B cell (primary cell): ENCODE results near the gene LRRC43. TPM values are rescaled to one million over a fixed set of nuclear protein-coding genes. Genes with fewer than 3 reads are reported as not detected.

Experiments used
- ATAC-seq: fragments of 200-7000 bp; cut with Tn5 transposase; one replicate; pipeline ENCODE4 v1.10.0; 2021; ENCODE audit warnings: low read depth, mild to moderate bottlenecking, moderate number of reproducible peaks, moderate library complexity
- CTCF ChIA-PET: fragments of 350-600 bp; sonication (Branson Sonifier 250); formaldehyde crosslinking; loops from one replicate; lab custom pipeline; 2021; ENCODE audit warnings: antibody characterized with exemption, inconsistent platforms; lab: Charles Lee
- POLR2A ChIA-PET: fragments of 350-600 bp; sonication (Branson Sonifier 250); formaldehyde crosslinking; loops from one replicate; lab custom pipeline; 2021; ENCODE audit warnings: antibody characterized with exemption; lab: Charles Lee
- DNase-seq: peaks from one replicate; pipeline ENCODE4 v3.0.0; 2013
- H2AFZ ChIP-seq: 2 replicates; pipeline ENCODE4 v1.6.1; 2012; ENCODE audit warnings: mild to moderate bottlenecking, low read depth, low read length; ENCODE audit not compliant: insufficient read depth, poor library complexity, severe bottlenecking
- H3K27ac ChIP-seq, 2 donors: 1 replicate in 1 of 2; 2 replicates in 1 of 2; pipeline ENCODE4 v1.5.1; 2012 to 2013; ENCODE audit warnings: low read length in 2 of 2, mild to moderate bottlenecking in 2 of 2, moderate library complexity in 1 of 2
- H3K27me3 ChIP-seq, 4 experiments: fragments of 200-600 bp in 1 of 4; sonication (generic) in 1 of 4; replicated peaks in 1 of 4; 1 replicate in 2 of 4; 2 replicates in 2 of 4; pipeline versions ENCODE4 v1.6.1 to v1.7.0; 2013 to 2016; ENCODE audit warnings: low read length in 3 of 4, mild to moderate bottlenecking in 2 of 4, mixed read lengths in 1 of 4, moderate library complexity in 1 of 4; ENCODE audit not compliant: insufficient read depth in 4 of 4, control insufficient read depth in 3 of 4; ENCODE audit errors: control extremely low read depth in 1 of 4
- H3K36me3 ChIP-seq, 2 experiments: replicated peaks in 1 of 2; 1 replicate in 1 of 2; 2 replicates in 1 of 2; pipeline versions ENCODE4 v1.6.1 to v1.7.1; 2013; ENCODE audit warnings: low read length in 1 of 2; ENCODE audit not compliant: insufficient read depth in 2 of 2, control insufficient read depth in 1 of 2; ENCODE audit errors: control extremely low read depth in 1 of 2, extremely low read depth in 1 of 2
- H3K4me1 ChIP-seq, 2 donors: fragments of 200-600 bp in 1 of 2; sonication (generic) in 1 of 2; 1 replicate in 1 of 2; 2 replicates in 1 of 2; pipeline versions ENCODE4 v1.5.1 to v1.6.1; 2013 to 2017; ENCODE audit warnings: low read length in 2 of 2; ENCODE audit not compliant: control insufficient read depth in 2 of 2, insufficient read depth in 2 of 2
- H3K4me2 ChIP-seq: replicated peaks from 2 replicates; pipeline ENCODE3; 2012; ENCODE audit warnings: mild to moderate bottlenecking, low read depth, low read length; ENCODE audit not compliant: poor library complexity, severe bottlenecking
- H3K4me3 ChIP-seq, 5 experiments: fragments of 200-600 bp in 1 of 5; sonication (generic) in 1 of 5; 1 replicate in 3 of 5; 2 replicates in 2 of 5; pipeline versions ENCODE4 v1.5.1 to v1.7.0; 2011 to 2016; ENCODE audit warnings: low read length in 4 of 5, mild to moderate bottlenecking in 4 of 5, low read depth in 2 of 5, control low read depth in 1 of 5, moderate library complexity in 1 of 5; ENCODE audit not compliant: insufficient read depth in 1 of 5; ENCODE audit errors: control extremely low read depth in 1 of 5, extremely low read depth in 1 of 5
- H3K79me2 ChIP-seq: fragments of 200-600 bp; sonication (generic); one replicate; pipeline ENCODE4 v1.6.0; 2016; ENCODE audit warnings: low read length; ENCODE audit not compliant: control insufficient read depth, insufficient read depth
- H3K9ac ChIP-seq: fragments of 200-600 bp; sonication (generic); 2 replicates; pipeline ENCODE4 v1.6.1; 2017; ENCODE audit warnings: mild to moderate bottlenecking, low read length, moderate library complexity
- H3K9me3 ChIP-seq, 3 donors: one replicate each; pipeline versions ENCODE4 v1.6.1 to v1.7.1; 2013; ENCODE audit warnings: low read length in 2 of 3; ENCODE audit not compliant: control insufficient read depth in 2 of 3, insufficient read depth in 1 of 3; ENCODE audit errors: control extremely low read depth in 1 of 3
- H4K20me1 ChIP-seq: 2 replicates; pipeline ENCODE4 v1.6.0; 2012; ENCODE audit warnings: mild to moderate bottlenecking, low read length; ENCODE audit not compliant: insufficient read depth, control insufficient read depth, poor library complexity, severe bottlenecking
- H3K27ac Mint-ChIP-seq: one replicate; pipeline ENCODE4 v1.8.0; 2021; ENCODE audit warnings: mixed read lengths
- H3K27me3 Mint-ChIP-seq: one replicate; pipeline ENCODE4 v1.8.0; 2021; ENCODE audit warnings: mixed read lengths
- H3K4me1 Mint-ChIP-seq: one replicate; pipeline ENCODE4 v1.8.0; 2021; ENCODE audit warnings: mixed read lengths
- H3K4me3 Mint-ChIP-seq: one replicate; pipeline ENCODE4 v1.8.0; 2021; ENCODE audit warnings: mixed read lengths
- H3K9me3 Mint-ChIP-seq: one replicate; pipeline ENCODE4 v1.8.0; 2022; ENCODE audit warnings: mixed read lengths; ENCODE audit not compliant: insufficient read depth
- EZH2 ChIP-seq: IDR thresholded peaks from 2 replicates; pipeline ENCODE4 v1.6.1; 2012; ENCODE audit warnings: borderline replicate concordance, low read depth, mild to moderate bottlenecking, moderate library complexity, low read length; ENCODE audit not compliant: insufficient read depth, poor library complexity, severe bottlenecking
- WGBS: methylation state at CpG from one replicate; pipeline ENCODE4 v1.1.5; 2013; ENCODE audit warnings: missing lambda C conversion rate; ENCODE audit not compliant: insufficient coverage; 5-methylcytosine and 5-hydroxymethylcytosine counted together
- intact Hi-C: fragments of 100-400 bp; cut with micrococcal nuclease; formaldehyde crosslinking; loops from one replicate; pipeline ENCODE4 v1.10.0; 2022
- polyA plus RNA-seq: library from polyadenylated mRNA; depleted of rRNA; stranded (reverse); fragments of >200 nt; gene quantifications from 2 replicates; pipeline ENCODE4 v1.2.3, GENCODE V29; 2012
- total RNA-seq, 2 donors: library from RNA; stranded (reverse); fragments of 120-200 nt in 1 of 2; gene quantifications; 1 replicate in 1 of 2; 2 replicates in 1 of 2; pipeline versions ENCODE4 v1.2.3 to v1.2.4, GENCODE V29; 2013 to 2022
- TF ChIP-seq, protein P1 (sequence below): fragments of 200-600 bp; IDR thresholded peaks from one replicate; pipeline ENCODE4 v1.8.0; 2022; ENCODE audit warnings: antibody characterized with exemption, mild to moderate bottlenecking

Gene LRRC43
- total and polyA plus RNA-seq, 2 donors (not counting 1 experiment from before 2014, with no cell fraction given) = not detected

DNA sequence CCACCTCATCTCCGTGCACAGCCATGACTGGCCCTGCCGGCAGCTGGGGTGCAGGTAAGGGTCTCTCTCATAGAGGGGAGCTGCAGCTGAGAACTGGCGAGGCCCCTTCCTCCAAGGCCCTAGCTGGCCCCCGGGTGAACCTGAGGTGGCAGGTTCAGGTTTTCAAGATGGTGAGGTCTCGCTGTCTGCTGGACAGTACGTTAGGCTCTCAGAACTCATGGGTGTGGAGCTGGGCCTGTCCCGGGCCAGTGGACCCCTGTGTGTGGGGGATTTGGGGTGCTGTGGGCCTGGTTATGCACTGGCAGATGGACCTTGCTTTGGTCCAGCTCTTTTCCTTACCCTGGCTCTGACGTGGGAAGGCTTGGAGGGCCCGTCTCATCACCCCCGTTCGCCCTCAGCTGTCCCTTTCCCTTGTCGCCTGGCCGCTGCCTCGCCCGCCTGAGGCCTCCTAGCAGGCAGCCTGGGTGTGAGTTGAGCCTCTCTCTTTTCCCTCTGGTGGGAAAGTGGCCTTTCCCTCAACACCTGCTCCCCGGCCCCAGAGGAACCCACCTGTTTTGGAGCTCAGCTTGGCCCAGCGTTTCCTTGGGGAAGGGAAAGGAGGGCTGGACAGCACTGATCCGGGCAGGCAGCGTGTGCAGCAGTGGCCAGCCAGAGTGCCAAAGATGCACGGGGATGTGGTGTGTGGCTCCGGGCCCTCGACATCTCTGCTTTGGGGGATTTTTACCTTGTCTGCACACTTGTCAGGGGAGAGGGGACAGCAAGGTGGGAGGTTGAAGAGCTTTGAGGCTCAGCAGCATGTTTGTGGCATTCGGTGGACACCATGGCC, 37.2 kb upstream of the LRRC43 start:
- DNase-seq (no peak), ATAC-seq (no peak)
- Histone ChIP-seq H4K20me1 (no peaks in the 10 kb centered on the region), H3K27me3 (no peaks in the 10 kb centered on the region), H3K4me2 (no peak overlapping the region), H3K27ac (no peak overlapping the region), H3K36me3 (peaks cover 0 to 27% of the 10 kb centered on the region in 2 experiments), H3K4me1 (no peaks in the 10 kb centered on the region), H3K79me2 (no peaks in the 10 kb centered on the region), H3K4me3 (no peak overlapping the region), H3K9me3 (no peaks in the 10 kb centered on the region), H2AFZ (no peak overlapping the region), H3K9ac (no peak overlapping the region)
- no peaks in the 10 kb centered on the region for H3K4me1 Mint-ChIP-seq
- CTCF ChIA-PET = no interaction called here
- intact Hi-C loops = no loop called here
- H3K27me3 Mint-ChIP-seq = no peaks in the 10 kb centered on the region
- no peak for TF ChIP-seq EZH2
- TF ChIP-seq, protein P1, sequence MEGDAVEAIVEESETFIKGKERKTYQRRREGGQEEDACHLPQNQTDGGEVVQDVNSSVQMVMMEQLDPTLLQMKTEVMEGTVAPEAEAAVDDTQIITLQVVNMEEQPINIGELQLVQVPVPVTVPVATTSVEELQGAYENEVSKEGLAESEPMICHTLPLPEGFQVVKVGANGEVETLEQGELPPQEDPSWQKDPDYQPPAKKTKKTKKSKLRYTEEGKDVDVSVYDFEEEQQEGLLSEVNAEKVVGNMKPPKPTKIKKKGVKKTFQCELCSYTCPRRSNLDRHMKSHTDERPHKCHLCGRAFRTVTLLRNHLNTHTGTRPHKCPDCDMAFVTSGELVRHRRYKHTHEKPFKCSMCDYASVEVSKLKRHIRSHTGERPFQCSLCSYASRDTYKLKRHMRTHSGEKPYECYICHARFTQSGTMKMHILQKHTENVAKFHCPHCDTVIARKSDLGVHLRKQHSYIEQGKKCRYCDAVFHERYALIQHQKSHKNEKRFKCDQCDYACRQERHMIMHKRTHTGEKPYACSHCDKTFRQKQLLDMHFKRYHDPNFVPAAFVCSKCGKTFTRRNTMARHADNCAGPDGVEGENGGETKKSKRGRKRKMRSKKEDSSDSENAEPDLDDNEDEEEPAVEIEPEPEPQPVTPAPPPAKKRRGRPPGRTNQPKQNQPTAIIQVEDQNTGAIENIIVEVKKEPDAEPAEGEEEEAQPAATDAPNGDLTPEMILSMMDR = no peak
- no peaks in the 10 kb centered on the region for H3K9me3 Mint-ChIP-seq
- H3K27ac Mint-ChIP-seq = no peak overlapping the region
- 97% methylated on average over 21 of the region's 23 CpGs for WGBS
- H3K4me3 Mint-ChIP-seq = no peak overlapping the region
- POLR2A ChIA-PET = no interaction called here
